Skin epidermis (tissue), 12 donors: ENCODE results near the gene TMEM154.
"Not testable (repeated sequence)": the region's sequence is repeated elsewhere in the genome, so short reads cannot be mapped to it uniquely, and the experiment has no call there.

Experiments used
- H3K27ac ChIP-seq, 21 experiments: fragments of 200-600 bp; sonication (generic) in 11 of 21; one replicate each; pipeline ENCODE4 v1.5.0; 2020; ENCODE audit warnings: mild to moderate bottlenecking in 3 of 21, inconsistent platforms in 2 of 21, moderate library complexity in 2 of 21
- H3K4me3 ChIP-seq, 7 experiments: fragments of 200-600 bp; sonication (generic) in 2 of 7; one replicate each; pipeline ENCODE4 v1.5.0; 2020; ENCODE audit warnings: inconsistent platforms in 2 of 7, mild to moderate bottlenecking in 2 of 7, moderate library complexity in 1 of 7

TMEM154 gene

DNA sequence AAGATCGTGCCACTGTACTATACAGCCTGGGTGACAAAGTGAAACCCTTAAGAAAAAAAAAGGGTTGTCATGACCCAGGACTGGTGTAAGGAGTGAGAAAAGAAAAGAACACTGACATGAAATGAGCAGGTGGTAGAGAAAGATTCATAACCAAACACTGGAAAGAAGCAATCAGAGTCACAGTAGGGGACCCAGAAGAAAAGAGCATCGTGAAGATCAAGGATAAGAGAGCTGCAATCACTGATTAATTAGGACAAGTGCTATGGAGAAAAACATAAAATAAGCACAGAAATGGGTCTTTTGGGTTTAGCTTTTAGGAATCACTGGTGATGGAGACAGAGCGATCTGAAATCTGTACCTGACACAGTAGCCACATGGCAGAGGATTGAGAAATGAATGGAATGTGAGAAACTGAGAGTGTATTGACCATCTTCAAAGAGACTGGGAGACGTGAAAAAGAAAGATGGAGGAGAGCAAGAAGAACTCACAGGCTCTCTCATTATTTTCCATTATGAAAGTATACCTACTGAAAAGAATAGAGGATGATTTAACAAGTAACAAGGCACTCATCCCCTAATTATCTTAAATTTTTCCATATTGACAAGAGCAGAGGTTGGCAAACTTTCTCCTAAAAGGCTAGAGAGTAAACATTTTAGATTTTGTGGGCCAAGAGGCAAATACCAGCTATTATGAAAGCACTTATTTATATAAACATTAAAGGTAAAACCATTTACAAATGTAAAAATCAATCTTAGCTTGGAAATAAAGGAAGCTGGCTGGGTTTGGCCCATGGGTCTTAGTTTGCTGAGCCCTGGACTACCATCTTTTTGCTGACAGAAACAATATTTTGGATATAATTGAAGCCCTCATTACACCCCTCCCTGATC is 7.3 kb downstream of the TMEM154 start:
- Histone ChIP-seq H3K27ac (no peak overlapping the region), H3K4me3 (no peak overlapping the region)

DNA sequence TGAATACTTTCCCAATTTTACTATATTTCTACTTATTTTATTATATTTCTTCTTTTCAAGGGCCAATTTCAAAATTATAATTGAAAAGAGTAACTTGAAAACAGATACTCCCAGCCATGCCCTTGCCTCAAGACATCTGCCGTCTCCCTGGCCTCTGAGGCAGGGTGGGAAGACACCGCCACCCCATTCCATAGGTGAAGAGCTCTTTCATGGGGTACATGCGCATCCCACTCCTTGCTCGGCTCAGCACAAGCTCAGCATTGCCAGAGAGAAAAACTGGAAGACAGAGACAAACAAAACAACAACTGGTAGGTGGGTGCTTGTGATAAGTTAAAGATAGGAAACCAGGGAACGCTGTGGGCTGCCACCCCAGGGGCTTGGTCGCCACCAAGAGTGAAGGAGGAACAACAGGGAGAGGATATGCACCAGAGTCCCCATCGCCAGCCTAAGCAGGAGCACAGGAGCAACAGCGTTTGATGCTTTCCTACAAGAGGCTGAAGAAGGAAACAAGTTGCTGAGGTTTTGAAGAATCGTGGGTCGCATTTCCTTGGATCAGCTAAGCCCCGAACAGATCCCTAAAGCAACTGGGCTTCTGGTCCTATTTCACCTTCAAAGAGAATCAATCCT is 11.3 kb downstream of the TMEM154 start:
- H3K4me3 ChIP-seq = no peak overlapping the region
- no peak overlapping the region for H3K27ac ChIP-seq

DNA sequence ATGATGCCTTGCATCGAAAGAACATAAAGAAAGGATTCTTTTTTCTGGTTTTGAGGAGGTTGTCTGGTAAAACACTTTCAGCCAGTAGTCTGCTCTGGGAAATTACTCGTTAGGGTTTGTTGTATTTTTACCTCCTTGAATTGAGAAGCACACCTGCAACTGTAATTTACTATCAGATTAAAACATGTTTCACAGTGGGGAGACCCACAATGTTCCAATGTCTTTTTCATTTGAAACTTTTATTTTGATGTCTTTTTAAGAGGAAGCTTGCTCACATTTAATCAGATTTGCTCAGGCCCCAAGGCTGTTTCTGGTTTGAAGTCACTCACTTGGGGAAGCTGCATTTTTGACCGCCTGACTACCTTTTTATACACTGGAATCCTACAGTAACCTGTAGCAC is 12.0 kb downstream of the TMEM154 start:
- Histone ChIP-seq H3K27ac (no peak overlapping the region), H3K4me3 (no peak overlapping the region)

DNA sequence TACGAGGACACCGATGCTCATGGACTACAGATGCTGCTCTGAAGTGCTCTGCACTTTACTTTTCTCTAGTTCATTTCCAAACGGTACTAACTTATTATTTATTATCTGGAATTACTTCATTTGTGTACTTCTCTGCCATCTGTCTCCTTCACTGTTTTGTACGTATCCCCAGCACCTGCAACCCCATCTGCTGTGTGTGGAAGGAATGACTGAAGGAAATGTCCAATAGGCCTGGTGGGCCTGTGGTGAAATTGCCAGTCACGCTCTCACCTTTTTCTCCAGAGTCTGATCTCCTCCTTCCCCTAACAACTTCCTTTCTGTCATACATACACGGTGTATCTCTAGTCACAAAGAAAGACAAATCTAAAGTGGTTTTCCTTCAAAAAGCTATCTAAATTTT is 12.9 kb downstream of the TMEM154 start:
- no peak overlapping the region for H3K4me3 ChIP-seq
- no peak overlapping the region for H3K27ac ChIP-seq

DNA sequence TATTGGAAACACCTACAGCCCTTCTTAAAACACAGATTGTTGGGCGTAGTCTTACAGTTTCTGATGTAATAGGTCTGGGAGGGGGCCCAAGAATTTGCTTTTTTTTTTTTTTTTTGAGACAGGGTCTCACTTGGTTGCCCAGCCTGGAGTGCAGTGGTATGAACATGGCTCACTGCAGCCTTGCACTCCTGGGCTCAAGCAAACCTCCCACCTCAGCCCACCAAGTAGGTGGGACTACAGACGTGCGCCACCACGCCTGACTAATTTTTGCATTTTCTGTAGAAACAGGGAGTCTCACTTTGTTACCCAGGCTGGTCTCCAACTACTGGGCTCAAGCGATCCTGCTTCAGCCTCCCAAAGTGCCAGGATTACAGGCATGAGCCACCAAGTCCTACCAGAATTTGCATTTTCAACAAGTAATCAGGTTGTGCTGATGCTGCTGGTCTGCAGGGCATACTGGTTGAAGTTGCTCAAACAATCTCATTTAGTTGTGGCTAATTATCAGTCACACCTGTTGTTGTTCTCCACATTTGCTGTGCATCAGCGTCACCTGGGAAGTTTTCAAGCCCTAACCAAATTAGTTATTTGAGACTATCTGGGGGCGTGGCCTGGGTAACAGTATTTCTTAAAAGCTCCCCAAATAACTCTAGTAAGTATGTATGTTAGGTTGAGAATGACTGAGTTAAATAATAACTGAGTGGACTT is 14.0 kb downstream of the TMEM154 start:
- peak overlapping the region in 1 of 21 experiments; percentile 58 for H3K27ac ChIP-seq
- no peak overlapping the region for H3K4me3 ChIP-seq

DNA sequence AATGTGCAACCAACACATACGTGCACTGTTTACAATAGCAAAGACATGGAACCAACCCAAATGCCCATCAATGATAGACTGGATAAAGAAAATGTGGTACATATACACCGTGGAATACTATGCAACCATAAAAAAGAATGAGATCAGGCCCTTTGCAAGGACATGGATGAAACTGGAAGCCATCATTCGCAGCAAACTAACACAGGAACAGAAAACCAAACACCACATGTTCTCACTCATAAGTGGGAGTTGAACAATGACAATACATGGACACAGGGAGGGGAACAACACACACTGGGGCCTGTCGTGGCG is 15.8 kb downstream of the TMEM154 start:
- H3K27ac ChIP-seq = peak overlapping the region in 2 of 21 experiments; percentile 31 to 45
- not testable (repeated sequence) for H3K4me3 ChIP-seq

DNA sequence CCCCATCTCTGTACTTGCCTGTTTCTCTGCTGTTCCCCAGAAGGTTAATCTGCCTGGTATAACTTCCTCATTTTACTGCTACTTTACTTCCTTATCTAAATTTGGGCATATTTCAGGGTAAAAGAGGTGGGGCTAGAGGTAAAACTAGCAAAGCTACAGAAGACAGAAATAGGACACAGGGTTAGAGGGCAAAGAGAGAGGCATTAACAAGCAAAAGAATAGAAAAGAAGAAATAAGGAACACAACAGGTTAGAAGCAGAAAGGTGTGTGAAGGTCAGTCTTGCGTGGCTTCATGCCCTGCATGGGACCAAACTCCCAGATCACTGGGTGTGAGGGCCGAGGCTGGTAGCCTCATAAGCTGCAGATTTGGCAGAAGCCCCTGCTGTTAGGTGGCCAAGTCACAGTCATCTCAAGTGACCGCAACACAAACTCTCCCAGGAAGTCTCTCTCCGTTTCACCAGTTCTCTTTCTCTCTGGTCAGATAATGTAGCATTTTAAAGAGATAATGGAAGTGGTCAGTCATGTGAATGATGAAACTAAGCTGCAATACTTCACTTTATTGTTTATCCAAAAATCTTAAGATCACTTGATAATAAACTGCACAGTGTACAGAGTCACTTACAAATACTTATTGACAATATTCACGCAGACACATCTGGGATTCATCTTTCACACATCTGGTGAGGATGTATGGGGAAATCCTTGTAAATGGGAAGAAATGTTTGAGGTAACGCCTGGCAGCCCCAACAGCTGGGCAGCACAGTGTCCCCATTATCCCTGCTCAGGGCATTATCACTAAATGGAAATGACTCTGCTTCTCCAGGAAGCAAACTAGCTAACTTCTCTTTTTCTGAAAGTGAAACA is 16.4 kb downstream of the TMEM154 start:
- peak overlapping the region in 6 of 21 experiments; percentile 17 to 49 (median 36) for H3K27ac ChIP-seq
- H3K4me3 ChIP-seq = no peak overlapping the region

DNA sequence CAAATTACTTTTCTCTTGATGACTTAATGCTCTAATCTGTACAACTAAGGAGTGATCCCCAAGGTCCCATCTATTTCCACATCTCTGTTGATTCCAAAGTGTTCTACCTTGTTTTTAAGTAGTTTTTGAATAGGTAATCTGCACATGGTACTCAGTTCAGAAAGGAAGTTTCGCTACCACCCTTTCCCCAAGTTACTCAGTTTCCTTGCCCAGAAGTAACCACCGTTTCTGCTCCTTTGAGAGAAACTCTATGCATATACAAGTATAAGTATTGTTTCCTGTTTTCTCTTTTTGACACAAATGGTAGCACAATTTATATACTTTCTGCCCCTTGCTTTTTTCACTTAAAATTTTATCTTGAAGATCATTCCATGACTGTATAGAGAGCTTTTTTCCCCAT is 18.1 kb downstream of the TMEM154 start:
- Histone ChIP-seq H3K27ac (no peak overlapping the region), H3K4me3 (no peak overlapping the region)

DNA sequence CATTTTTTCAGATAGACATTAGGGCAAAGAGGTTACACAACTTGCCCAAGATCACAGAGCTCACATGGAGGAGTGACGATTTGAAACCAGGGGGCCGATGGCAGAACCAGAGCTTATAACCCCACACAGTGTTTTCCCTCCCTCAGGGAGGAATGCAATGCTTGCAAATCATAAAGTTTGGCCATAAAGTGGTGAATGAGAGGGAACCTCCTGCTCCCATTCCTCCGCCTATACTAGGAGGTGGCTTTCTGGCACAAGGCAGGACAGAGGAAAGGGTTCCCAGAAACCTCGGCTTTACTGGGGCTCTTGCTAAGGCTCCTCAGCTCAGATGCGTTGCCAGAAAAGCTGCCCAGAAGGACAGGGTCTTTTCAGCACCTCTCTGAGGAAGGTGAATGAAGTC is 19.3 kb downstream of the TMEM154 start:
- Histone ChIP-seq H3K27ac (no peak overlapping the region), H3K4me3 (no peak overlapping the region)

DNA sequence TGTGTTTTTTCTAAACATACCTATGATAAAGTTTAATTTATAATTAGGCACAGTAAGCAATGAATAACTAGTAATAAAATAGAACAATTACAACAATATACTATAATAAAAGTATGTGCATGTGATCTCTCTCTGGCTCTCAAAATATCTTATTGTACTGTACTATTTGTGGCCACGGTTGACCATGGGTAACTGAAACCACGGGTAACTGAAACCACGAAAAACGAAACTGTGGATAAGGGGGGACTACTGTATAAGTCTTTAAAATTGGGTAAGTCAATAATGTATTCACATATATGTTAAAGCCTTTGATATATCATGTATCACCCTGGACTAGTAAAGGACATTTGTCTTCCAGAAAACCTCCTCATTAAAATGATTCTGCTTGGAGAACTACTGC is 20.0 kb downstream of the TMEM154 start:
- Histone ChIP-seq H3K4me3 (no peak overlapping the region), H3K27ac (no peak overlapping the region)

DNA sequence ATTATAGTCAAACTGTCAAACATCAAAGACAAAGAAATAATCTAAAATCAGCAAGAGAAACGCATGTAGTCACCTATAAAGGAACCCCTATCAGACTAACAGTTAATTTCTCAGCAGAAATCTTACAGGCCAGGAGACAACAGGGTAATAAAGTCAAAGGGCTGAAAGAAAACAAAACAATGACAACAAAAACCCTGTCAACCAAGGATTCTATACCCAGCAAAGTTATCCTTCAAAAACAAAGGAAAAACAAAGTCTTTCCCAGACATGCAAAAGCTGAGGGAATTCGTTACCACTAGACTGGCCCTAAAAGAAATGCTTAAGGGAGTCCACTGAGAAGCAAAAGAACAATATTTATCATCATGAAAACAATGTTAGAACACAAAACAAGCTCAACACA is 22.1 kb downstream of the TMEM154 start:
- Histone ChIP-seq H3K27ac (no peak overlapping the region), H3K4me3 (no peak overlapping the region)

DNA sequence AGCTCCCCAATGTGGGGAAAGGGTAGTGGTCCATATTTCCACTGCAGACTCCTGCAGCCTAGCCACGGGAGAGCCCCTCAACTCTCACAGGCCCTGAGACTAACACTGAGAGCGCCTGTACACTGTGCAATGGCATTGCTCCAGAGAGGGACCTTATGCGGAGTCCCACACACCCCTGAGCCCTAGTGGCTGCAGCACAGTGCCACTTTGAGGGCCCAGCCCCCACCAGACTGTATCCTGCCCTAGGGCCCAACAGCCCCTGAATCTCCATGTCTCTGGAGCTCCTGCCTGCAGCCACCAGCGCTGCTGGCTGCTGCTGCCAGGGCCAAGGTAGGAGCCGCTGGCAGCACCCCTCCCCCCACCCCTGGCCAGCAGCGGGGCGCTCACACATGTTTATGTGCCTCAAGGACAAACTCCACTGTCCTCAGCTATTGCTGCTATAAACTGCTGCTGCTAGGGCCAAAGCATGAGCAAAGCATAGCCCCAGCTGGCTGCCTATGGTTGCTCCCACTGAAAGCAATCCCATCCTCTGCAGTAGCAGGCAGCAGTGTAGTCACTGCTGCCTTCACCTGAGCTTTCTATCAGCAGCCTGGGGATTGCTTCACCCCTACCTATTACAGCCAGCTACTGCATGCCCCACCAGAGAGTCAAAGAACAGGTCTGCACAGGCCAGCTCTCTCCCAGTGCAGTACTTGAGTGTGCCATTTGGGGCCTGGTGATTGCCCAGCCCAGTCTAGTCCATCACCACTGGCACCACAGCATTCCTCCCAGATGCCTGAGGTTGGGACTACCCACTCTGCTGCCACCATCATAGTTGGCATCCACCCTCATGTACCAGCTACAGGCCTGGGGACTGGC is 24.3 kb downstream of the TMEM154 start:
- H3K4me3 ChIP-seq = no peak overlapping the region
- H3K27ac ChIP-seq = no peak overlapping the region

DNA sequence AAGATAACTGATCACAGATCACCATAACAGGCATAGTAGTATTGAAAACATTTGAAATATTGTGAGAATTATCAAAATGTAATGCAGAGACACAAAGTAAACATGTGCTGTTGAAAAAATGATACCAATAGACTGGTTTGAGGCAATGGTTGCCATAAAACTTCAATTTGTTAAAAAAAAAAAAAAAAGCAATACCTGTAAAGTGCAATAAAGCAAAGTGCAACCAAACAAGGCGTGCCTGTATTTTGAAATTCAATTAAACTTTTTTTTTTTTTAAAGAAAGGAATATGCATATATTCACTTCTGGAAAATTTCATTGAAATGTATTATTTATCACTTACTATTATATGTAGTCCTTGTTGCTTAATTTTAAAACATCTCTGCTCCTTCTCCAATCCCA is 27.7 kb downstream of the TMEM154 start:
- H3K27ac ChIP-seq = no peak overlapping the region

DNA sequence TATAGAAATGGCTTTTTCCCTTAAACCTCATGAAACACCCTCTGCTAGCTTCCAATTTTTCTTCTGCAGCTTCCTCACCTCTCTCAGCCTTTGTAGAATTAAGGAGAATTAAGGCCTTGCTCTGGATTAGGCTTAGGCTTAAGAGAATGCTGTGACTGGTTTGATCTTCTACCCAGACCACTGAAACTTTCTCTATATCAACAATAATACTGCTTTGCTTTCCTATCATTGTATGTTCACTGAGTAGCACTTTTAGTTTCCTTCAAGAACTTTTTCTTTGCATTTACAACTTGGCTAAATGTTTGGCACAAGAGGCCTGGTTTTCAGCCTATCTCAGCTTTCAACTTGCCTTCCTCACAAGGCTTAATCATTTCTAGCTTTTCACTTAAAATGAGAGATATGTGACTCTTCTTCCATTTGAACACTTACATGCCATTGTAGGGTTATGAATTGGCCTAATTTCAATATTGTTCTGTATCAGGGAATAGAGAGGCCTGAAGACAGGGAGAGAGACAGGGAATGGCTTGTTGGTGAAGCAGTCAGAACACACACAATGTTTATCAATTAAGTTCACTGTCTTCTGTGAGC is 28.2 kb downstream of the TMEM154 start:
- H3K4me3 ChIP-seq = no peak overlapping the region
- H3K27ac ChIP-seq = no peak overlapping the region

More for the DNA sequence above, 27.7 kb downstream of the TMEM154 start:
- H3K4me3 ChIP-seq = no peak overlapping the region

DNA sequence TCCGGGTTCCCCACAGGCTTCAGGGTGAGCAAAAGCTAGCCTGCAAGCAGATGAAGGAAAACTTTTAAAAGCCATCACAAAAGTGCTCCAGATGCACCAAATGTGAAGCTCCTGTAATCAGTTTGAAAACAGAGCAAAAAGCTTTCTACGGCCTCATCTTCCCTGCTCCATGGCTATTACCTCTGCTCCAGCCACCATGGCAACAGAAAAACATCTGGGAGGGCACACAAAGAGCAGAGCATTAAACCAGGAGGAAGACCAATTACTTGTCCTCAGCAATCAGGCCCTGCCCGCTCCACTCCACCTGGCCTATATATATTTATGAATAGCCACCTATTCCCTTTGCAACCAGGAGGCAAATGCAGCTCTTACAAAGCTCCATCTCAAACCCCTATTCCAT is 33.6 kb downstream of the TMEM154 start:
- no peak overlapping the region for H3K4me3 ChIP-seq
- no peak overlapping the region for H3K27ac ChIP-seq

DNA sequence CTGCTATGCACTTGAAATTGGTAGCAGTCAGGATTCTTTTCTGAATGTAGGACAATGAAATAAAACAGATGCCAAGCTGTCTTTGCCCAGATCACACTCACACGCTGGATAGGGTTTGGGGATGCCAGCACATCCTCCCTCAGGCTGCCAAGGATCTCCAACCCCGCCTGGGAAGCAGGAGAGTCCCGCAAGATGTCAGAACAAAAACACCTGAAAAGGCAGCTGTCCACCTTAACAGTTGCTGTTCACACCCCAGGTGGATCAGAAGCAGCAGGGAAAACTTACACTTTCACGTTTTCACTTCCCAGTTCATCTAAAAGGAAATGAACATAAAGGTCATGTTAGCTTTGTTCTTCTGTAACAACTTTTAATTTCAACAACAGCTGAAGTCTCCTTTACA is 35.7 kb downstream of the TMEM154 start:
- peak overlapping the region in 4 of 21 experiments; percentile 4 to 53 (median 39) for H3K27ac ChIP-seq
- H3K4me3 ChIP-seq = no peak overlapping the region

DNA sequence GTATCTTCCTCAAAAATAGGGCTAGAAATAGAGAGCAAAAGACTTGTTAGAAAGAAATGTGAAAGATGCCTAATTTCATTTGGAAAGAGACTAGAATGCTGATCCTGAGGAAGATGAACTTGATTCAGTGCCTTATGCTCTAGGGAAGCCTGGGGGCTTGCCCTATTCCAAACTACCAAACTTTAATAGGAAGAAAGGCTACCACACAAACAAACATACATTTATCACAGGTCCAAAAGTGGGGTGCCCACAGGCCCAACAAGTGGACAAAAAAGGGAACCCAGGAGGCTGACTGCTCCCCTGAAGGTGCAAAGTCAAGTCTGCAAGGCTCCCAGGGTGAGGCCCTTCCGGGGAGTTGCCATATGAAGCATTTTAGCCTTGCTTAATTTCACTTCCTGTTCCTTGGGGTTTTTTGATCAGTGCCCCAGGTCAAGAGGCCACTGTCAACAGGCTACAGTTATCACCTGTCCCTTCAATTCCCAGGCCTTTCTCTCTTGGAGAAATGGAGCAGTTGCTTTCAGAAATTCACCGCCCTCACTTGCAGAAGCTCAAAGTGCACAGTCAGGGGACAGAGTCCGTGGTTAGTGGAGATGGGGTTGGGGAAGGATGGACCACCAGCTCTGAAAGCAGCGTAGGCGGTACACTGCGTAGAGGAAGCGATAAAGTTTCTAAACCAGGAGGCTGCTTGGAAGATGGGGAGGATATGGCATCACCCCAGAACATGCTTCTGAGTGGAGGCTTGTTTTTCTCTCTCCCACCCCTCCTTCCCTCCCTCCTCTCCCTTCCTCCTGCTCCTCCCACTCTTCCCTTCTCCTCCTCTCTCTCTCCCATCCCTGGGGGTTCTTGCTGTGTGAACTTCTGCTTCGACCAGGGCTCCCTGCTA is 36.4 kb downstream of the TMEM154 start:
- Histone ChIP-seq H3K27ac (peak overlapping the region in 5 of 21 experiments; percentile 4 to 53 (median 42)), H3K4me3 (no peak overlapping the region)
